Common myeloid progenitor, CD34-positive (primary cell): ENCODE data around the gene ZNF514.

Experiments
- CTCF ChIA-PET: fragments of 350-600 bp; sonication (Branson Sonifier 250); formaldehyde crosslinking; loops from one replicate; lab custom pipeline; 2021; ENCODE audit warnings: antibody characterized with exemption; lab: Charles Lee
- POLR2A ChIA-PET: fragments of 350-600 bp; sonication (Branson Sonifier 250); formaldehyde crosslinking; loops from one replicate; lab custom pipeline; 2021; ENCODE audit warnings: antibody characterized with exemption; lab: Charles Lee
- DNase-seq, 3 donors: peaks; one replicate each; pipeline versions ENCODE4 v3.0.0 to v3.0.0-alpha.2; 2013
- H3K27ac ChIP-seq, 2 experiments: 1 replicate in 1 of 2; 2 replicates in 1 of 2; pipeline ENCODE4 v1.7.0; 2013; ENCODE audit warnings: inconsistent platforms in 2 of 2, low read length in 2 of 2, mild to moderate bottlenecking in 2 of 2, low read depth in 1 of 2, moderate library complexity in 1 of 2; ENCODE audit not compliant: severe bottlenecking in 2 of 2, insufficient read depth in 1 of 2, poor library complexity in 1 of 2
- H3K27me3 ChIP-seq, 5 experiments: replicated peaks in 2 of 5; 1 replicate in 3 of 5; 2 replicates in 2 of 5; pipeline versions ENCODE4 v1.6.1 to v1.7.0; 2013; ENCODE audit warnings: low read length in 4 of 5, mild to moderate bottlenecking in 2 of 5, moderate library complexity in 2 of 5, inconsistent platforms in 1 of 5; ENCODE audit not compliant: insufficient read depth in 5 of 5, control insufficient read depth in 4 of 5
- H3K36me3 ChIP-seq, 4 experiments: 1 replicate in 2 of 4; 2 replicates in 2 of 4; pipeline versions ENCODE4 v1.6.1 to v1.7.0; 2013; ENCODE audit warnings: low read length in 3 of 4, control low read depth in 1 of 4, mild to moderate bottlenecking in 1 of 4; ENCODE audit not compliant: control insufficient read depth in 4 of 4, insufficient read depth in 4 of 4
- H3K4me1 ChIP-seq, 4 experiments: 1 replicate in 3 of 4; 2 replicates in 1 of 4; pipeline versions ENCODE4 v1.6.1 to v1.7.1; 2013; ENCODE audit warnings: low read length in 3 of 4, mild to moderate bottlenecking in 3 of 4, control low read depth in 1 of 4, inconsistent platforms in 1 of 4, moderate library complexity in 1 of 4; ENCODE audit not compliant: control insufficient read depth in 4 of 4, insufficient read depth in 4 of 4; ENCODE audit errors: control extremely low read depth in 1 of 4
- H3K4me3 ChIP-seq, 7 experiments: 1 replicate in 4 of 7; 2 replicates in 3 of 7; pipeline versions ENCODE4 v1.5.1 to v1.7.0; 2013; ENCODE audit warnings: mild to moderate bottlenecking in 7 of 7, low read length in 6 of 7, moderate library complexity in 6 of 7, inconsistent platforms in 2 of 7, low read depth in 2 of 7, control low read depth in 1 of 7; ENCODE audit not compliant: insufficient read depth in 4 of 7, control insufficient read depth in 1 of 7; ENCODE audit errors: extremely low read depth in 1 of 7
- H3K9me3 ChIP-seq, 5 experiments: 1 replicate in 4 of 5; 2 replicates in 1 of 5; pipeline versions ENCODE4 v1.6.1 to v1.7.1; 2013; ENCODE audit warnings: low read length in 4 of 5, mild to moderate bottlenecking in 2 of 5, inconsistent platforms in 1 of 5, low read depth in 1 of 5, moderate library complexity in 1 of 5; ENCODE audit not compliant: control insufficient read depth in 4 of 5, insufficient read depth in 2 of 5; ENCODE audit errors: control extremely low read depth in 1 of 5
- WGBS: methylation state at CpG from one replicate; pipeline ENCODE4 v1.1.5; 2013; ENCODE audit not compliant: insufficient coverage; 5-methylcytosine and 5-hydroxymethylcytosine counted together

ZNF514 gene

GRCh38 chr2:95166065-95166763 lies 6.6 kb upstream of the ZNF514 start:
- POLR2A ChIA-PET, result interaction anchor here (2.0 kb wide), 1 partner anchor 45 kb away, joined by 9 read pairs; the partner anchor contains the start of gene MRPS5
- H3K36me3 ChIP-seq, result peaks cover 0 to 2% (median under 1%) of the 10 kb centered on the region in 4 experiments

GRCh38 chr2:95165371-95166064 lies 5.9 kb upstream of the ZNF514 start, which contains the start of gene ZNF2:
Gene ZNF2 (plus strand): TSS chr2:95165809. CDS start chr2:95176227, 10,418 bp downstream.
- Histone ChIP-seq H3K27ac (peak within 1 kb of the TSS; percentile 92 to 95), H3K9me3 (peaks cover 0 to 14% (median 0%) of the 10 kb centered on the region in 5 experiments), H3K27me3 (no peaks in the 10 kb centered on the region), H3K4me1 (peaks cover 9 to 22% (median 13%) of the 10 kb centered on the region in 4 experiments), H3K4me3 (peak within 1 kb of the TSS; percentile 70 to 100 (median 96)), H3K36me3 (peaks cover 0 to 2% (median under 1%) of the 10 kb centered on the region in 4 experiments)
- WGBS, result under 1% methylated on average over 55 of the region's 56 CpGs
- peak; percentile 97 to 98 (median 97) for DNase-seq
- POLR2A ChIA-PET, result interaction anchor here (2.0 kb wide), 1 partner anchor 44 kb away, joined by 9 read pairs; the partner anchor contains the start of gene MRPS5
- CTCF ChIA-PET, result interaction anchor here (1.0 kb wide), 1 partner anchor 44 kb away, joined by 7 read pairs; the partner anchor contains the start of gene MRPS5

More at GRCh38 chr2:95166065-95166763, 6.6 kb upstream of the ZNF514 start:
- H3K4me3 ChIP-seq, result peak overlapping the region; percentile 70 to 100 (median 96)
- H3K27me3 ChIP-seq, result no peaks in the 10 kb centered on the region
- DNase-seq, result peak in 1 of 3 donors; percentile 6
- H3K27ac ChIP-seq, result peak overlapping the region in 1 of 2 experiments; percentile 95
- WGBS, result 13% methylated on average over 8 of the region's 16 CpGs
- peaks cover 0 to 19% (median 2%) of the 10 kb centered on the region in 5 experiments for H3K9me3 ChIP-seq
- peaks cover 9 to 22% (median 13%) of the 10 kb centered on the region in 4 experiments for H3K4me1 ChIP-seq
- CTCF ChIA-PET, result interaction anchor here (1.0 kb wide), 1 partner anchor 45 kb away, joined by 7 read pairs; the partner anchor contains the start of gene MRPS5

GRCh38 chr2:95165030-95165370 lies 5.4 kb upstream of the ZNF514 start:
- CTCF ChIA-PET, result interaction anchor here (1.0 kb wide), 1 partner anchor 43 kb away, joined by 7 read pairs; the partner anchor contains the start of gene MRPS5
- Histone ChIP-seq H3K36me3 (peaks cover 0 to 2% (median under 1%) of the 10 kb centered on the region in 4 experiments), H3K9me3 (peaks cover 0 to 9% (median 0%) of the 10 kb centered on the region in 5 experiments), H3K27ac (peak overlapping the region; percentile 92 to 95), H3K4me3 (peak overlapping the region; percentile 70 to 100 (median 96)), H3K27me3 (no peaks in the 10 kb centered on the region), H3K4me1 (peaks cover 9 to 25% (median 13%) of the 10 kb centered on the region in 4 experiments)
- POLR2A ChIA-PET, result interaction anchor here (2.0 kb wide), 1 partner anchor 44 kb away, joined by 9 read pairs; the partner anchor contains the start of gene MRPS5
- DNase-seq, result peak in 2 of 3 donors; percentile 44 to 45
- WGBS, result under 1% methylated on average over 9 of the region's 9 CpGs

GRCh38 chr2:95158891-95159619 lies 593 bp downstream of the ZNF514 start:
- H3K4me3 ChIP-seq, result peak overlapping the region; percentile 53 to 98 (median 78)
- peaks cover 3 to 26% (median 17%) of the 10 kb centered on the region in 5 experiments for H3K9me3 ChIP-seq
- H3K36me3 ChIP-seq, result peaks cover 13 to 30% (median 22%) of the 10 kb centered on the region in 4 experiments
- 1% methylated on average over 40 of the region's 58 CpGs for WGBS
- POLR2A ChIA-PET, result no interaction called here
- peak; percentile 34 to 70 (median 52) for DNase-seq
- H3K4me1 ChIP-seq, result peaks cover 0 to 20% (median 12%) of the 10 kb centered on the region in 4 experiments
- H3K27me3 ChIP-seq, result no peaks in the 10 kb centered on the region
- H3K27ac ChIP-seq, result peak overlapping the region in 1 of 2 experiments; percentile 62
- CTCF ChIA-PET, result interaction anchor here (0.9 to 1.8 kb wide), 3 partner anchors 36 to 44 kb away, joined by 3 to 6 read pairs (median 5); partner anchors contain the start of gene MRPS5

- H3K4me3 ChIP-seq, result peak overlapping the region; percentile 53 to 98 (median 78)
- CTCF ChIA-PET, result interaction anchor here (1.2 to 1.8 kb wide), 2 partner anchors 36 to 43 kb away, joined by 5 to 6 read pairs; no protein-coding TSS in a partner anchor
- H3K27me3 ChIP-seq, result no peaks in the 10 kb centered on the region
- POLR2A ChIA-PET, result no interaction called here
- DNase-seq, result no peak
- peaks cover 14 to 34% (median 26%) of the 10 kb centered on the region in 4 experiments for H3K36me3 ChIP-seq
- H3K27ac ChIP-seq, result peak overlapping the region in 1 of 2 experiments; percentile 62
- 86% methylated on average over 6 of the region's 10 CpGs for WGBS
- H3K4me1 ChIP-seq, result peaks cover 0 to 19% (median 10%) of the 10 kb centered on the region in 4 experiments
- H3K9me3 ChIP-seq, result peaks cover 3 to 31% (median 20%) of the 10 kb centered on the region in 5 experiments
Measured at GRCh38 chr2:95158441-95158840, 1.2 kb downstream of the ZNF514 start.

- DNase-seq, result no peak
- ChIA-PET CTCF (no interaction called here), POLR2A (no interaction called here)
- H3K27ac ChIP-seq, result no peak overlapping the region
- 100% methylated on average over 1 of the region's 6 CpGs for WGBS
- H3K4me3 ChIP-seq, result no peak overlapping the region
- H3K9me3 ChIP-seq, result peaks cover 17 to 94% (median 81%) of the 10 kb centered on the region in 5 experiments
- no peaks in the 10 kb centered on the region for H3K4me1 ChIP-seq
- no peaks in the 10 kb centered on the region for H3K27me3 ChIP-seq
- peaks cover 22 to 73% (median 46%) of the 10 kb centered on the region in 4 experiments for H3K36me3 ChIP-seq
Measured at GRCh38 chr2:95149397-95149984, 10.2 kb downstream of the ZNF514 start.
